ENCODE data around the gene KLRF1. TPM values are rescaled to one million over a fixed set of nuclear protein-coding genes. Genes with fewer than 3 reads are reported as not detected.

The KLRF1 gene
- total RNA-seq, 2 donors from 2014 or later: not detected

DNA sequence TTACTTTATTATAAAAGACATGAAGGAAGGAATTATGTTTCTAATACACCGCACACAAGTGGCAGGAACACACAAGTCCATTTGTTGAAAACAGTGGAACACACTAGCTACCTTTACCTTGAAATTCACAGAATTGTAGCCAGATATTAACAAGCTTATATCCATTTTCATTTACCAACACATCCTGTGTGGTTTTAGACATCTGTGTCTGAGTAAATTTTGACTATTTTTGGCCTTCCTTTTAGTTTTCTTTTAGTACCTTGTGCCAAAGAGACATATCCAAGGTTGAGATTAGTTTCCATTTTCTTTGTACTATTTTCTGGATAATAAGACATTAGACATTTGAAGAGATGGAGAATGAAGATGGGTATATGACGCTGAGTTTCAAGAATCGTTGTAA lies 54.0 kb downstream of the KLRF1 start, which contains the start of gene KLRF2:
TSS of gene KLRF2 (plus strand) at position 244 of the 400 bp plus-strand sequence. CDS start at position 351, 107 bp downstream.
- DNase-seq: no peak
- WGBS, 2 donors: 84 to 90% methylated on average over 3 of the region's 3 CpGs
- Histone ChIP-seq H3K36me3 (replicated peaks in 1 of 2; ENCODE audit: insufficient read depth in 1 of 2, low read depth in 2 of 2) (no peaks in the 10 kb centered on the region), H3K27me3 (no peaks in the 10 kb centered on the region), H3K4me3 (no peak within 1 kb of the TSS), H3K27ac (no peak within 1 kb of the TSS), H3K9me3 (no peaks in the 10 kb centered on the region), H3K4me1 (no peaks in the 10 kb centered on the region)
- intact Hi-C loops (cut with DNase I): no loop called here
- no peak for TF ChIP-seq POLR2A (IDR thresholded peaks at IDR 0.05)
- TF ChIP-seq, protein P1, sequence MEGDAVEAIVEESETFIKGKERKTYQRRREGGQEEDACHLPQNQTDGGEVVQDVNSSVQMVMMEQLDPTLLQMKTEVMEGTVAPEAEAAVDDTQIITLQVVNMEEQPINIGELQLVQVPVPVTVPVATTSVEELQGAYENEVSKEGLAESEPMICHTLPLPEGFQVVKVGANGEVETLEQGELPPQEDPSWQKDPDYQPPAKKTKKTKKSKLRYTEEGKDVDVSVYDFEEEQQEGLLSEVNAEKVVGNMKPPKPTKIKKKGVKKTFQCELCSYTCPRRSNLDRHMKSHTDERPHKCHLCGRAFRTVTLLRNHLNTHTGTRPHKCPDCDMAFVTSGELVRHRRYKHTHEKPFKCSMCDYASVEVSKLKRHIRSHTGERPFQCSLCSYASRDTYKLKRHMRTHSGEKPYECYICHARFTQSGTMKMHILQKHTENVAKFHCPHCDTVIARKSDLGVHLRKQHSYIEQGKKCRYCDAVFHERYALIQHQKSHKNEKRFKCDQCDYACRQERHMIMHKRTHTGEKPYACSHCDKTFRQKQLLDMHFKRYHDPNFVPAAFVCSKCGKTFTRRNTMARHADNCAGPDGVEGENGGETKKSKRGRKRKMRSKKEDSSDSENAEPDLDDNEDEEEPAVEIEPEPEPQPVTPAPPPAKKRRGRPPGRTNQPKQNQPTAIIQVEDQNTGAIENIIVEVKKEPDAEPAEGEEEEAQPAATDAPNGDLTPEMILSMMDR (IDR thresholded peaks at IDR 0.05): no peak
- ATAC-seq: no peak

DNA sequence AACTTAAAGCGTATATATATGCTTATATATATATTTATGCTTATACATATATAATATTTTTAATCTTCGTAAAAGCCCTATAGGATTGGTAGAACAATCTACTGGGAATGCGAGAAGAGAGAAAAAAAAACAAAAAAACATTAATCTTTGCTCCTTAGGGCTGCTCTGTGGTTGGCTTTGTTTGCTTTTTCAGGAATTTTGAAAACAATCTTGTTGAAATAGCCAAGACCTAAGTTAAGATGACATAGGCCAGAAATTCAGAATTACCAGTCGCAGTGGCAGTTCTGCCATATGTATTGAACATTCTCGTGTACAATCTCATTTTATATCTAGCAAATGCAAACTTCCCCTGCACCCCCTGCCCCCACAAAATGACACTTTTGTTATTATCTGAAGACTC lies 54.7 kb downstream of the KLRF1 start:
- H3K9me3 ChIP-seq: no peaks in the 10 kb centered on the region
- H3K27ac ChIP-seq: no peak overlapping the region
- DNase-seq (no peak), ATAC-seq (no peak)
- H3K4me1 ChIP-seq: no peaks in the 10 kb centered on the region
- TF ChIP-seq, protein P1 (IDR thresholded peaks at IDR 0.05): no peak
- no peak overlapping the region for H3K4me3 ChIP-seq
- H3K27me3 ChIP-seq: no peaks in the 10 kb centered on the region
- WGBS, 2 donors: 82 to 89% methylated on average over 5 of the region's 5 CpGs
- intact Hi-C loops (cut with DNase I): no loop called here
- H3K36me3 ChIP-seq (replicated peaks in 1 of 2; ENCODE audit: insufficient read depth in 1 of 2, low read depth in 2 of 2): no peaks in the 10 kb centered on the region

GRCh38 chr12:9883175-9883574 lies 55.9 kb downstream of the KLRF1 start:
- no peaks in the 10 kb centered on the region for H3K36me3 ChIP-seq (replicated peaks in 1 of 2; ENCODE audit: insufficient read depth in 1 of 2, low read depth in 2 of 2)
- H3K4me3 ChIP-seq: no peak overlapping the region
- ATAC-seq: no peak
- no peak overlapping the region for H3K27ac ChIP-seq
- H3K9me3 ChIP-seq: no peaks in the 10 kb centered on the region
- intact Hi-C loops (cut with DNase I): no loop called here
- TF ChIP-seq, protein P1 (IDR thresholded peaks at IDR 0.05): no peak
- TF ChIP-seq POLR2A (IDR thresholded peaks at IDR 0.05): no peak
- H3K4me1 ChIP-seq: no peaks in the 10 kb centered on the region
- H3K27me3 ChIP-seq: no peaks in the 10 kb centered on the region
- DNase-seq: no peak

DNA sequence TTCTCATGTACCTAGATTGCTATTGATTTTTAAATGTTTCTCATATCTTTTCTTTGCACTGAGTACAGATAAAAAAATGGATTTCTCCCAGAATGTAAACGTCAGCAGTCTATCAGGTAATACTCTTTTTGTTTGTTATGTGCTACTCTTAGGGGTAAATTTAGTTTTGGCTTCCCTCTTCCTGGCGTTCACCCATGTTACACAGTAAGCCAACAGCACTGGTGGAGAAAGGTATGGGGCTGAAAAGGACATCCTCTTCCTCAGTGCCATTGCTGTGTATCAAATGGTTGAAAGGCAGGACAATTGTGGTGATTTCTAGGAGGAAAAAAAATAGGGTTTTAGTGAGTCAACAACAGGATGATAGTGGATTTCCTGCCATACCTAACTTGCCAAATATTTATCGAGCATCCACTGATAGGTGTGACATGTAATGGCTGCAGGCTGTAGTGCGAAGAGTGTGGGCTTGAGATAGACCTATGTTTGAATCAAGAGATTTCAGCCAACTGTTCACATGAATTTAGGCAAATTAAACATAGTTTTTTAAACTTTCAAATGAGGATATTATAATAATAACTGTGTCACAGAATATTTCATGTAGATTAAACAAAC lies 61.5 kb downstream of the KLRF1 start:
- no peak for TF ChIP-seq POLR2A (IDR thresholded peaks at IDR 0.05)
- TF ChIP-seq, protein P1 (IDR thresholded peaks at IDR 0.05): no peak
- intact Hi-C loops (cut with DNase I): no loop called here
- no peaks in the 10 kb centered on the region for H3K27me3 ChIP-seq
- DNase-seq (no peak), ATAC-seq (no peak)
- no peaks in the 10 kb centered on the region for H3K9me3 ChIP-seq
- 14 to 20% methylated on average over 4 of the region's 4 CpGs for WGBS, 2 donors
- H3K27ac ChIP-seq: no peak overlapping the region
- H3K4me1 ChIP-seq: peaks cover 4% of the 10 kb centered on the region
- H3K4me3 ChIP-seq: no peak overlapping the region
- H3K36me3 ChIP-seq (replicated peaks in 1 of 2; ENCODE audit: insufficient read depth in 1 of 2, low read depth in 2 of 2): no peaks in the 10 kb centered on the region

Other genes starting within 250 kb of the KLRF1 start
- gene KLRB1, start 219.6 kb upstream of the KLRF1 start, total RNA-seq: under 1 TPM in 1 of 2 donors, not detected in 1; 0.26 TPM
- 1 to 10 TPM; 5.3 to 7.5 TPM for gene CLEC2D, start 157.8 kb upstream of the KLRF1 start, total RNA-seq
- not detected for gene CLECL1, start 94.4 kb upstream of the KLRF1 start, total RNA-seq
- 1 to 10 TPM; 3.1 to 4.0 TPM for gene CD69, start 66.6 kb upstream of the KLRF1 start, total RNA-seq
- gene CLEC2B, start 41.9 kb downstream of the KLRF1 start, total RNA-seq: 1 to 10 TPM in 1 of 2 donors, under 1 TPM in 1; 0.66 to 4.2 TPM
- gene KLRF2, start 54.0 kb downstream of the KLRF1 start, total RNA-seq: not detected
- not detected for gene CLEC2A, start 104.9 kb downstream of the KLRF1 start, total RNA-seq
- gene CLEC12A, start 143.9 kb downstream of the KLRF1 start, total RNA-seq: under 1 TPM in 1 of 2 donors, not detected in 1; 0.99 TPM
- not detected for gene CLEC1B, start 171.6 kb downstream of the KLRF1 start, total RNA-seq
- gene CLEC12B, start 183.1 kb downstream of the KLRF1 start, total RNA-seq: not detected
- gene CLEC9A, start 203.2 kb downstream of the KLRF1 start, total RNA-seq: under 1 TPM in 1 of 2 donors, not detected in 1; 0.26 TPM